GM12878 (cell line): ENCODE results near the gene CDK2. TPM values are rescaled to one million over a fixed set of nuclear protein-coding genes. Genes with fewer than 3 reads are reported as not detected.

ENCODE experiments used
- ATAC-seq: fragments of 200-7000 bp; cut with Tn5 transposase; 3 replicates; pipeline ENCODE4 v1.9.1; 2020; ENCODE audit warnings: mild to moderate bottlenecking, moderate library complexity
- BruUV-seq: library from RNA; stranded (reverse); fragments of 400-500 nt; replicated peaks from 2 replicates; lab custom pipeline; 2021; lab: Mats Ljungman, UMichigan
- CTCF ChIA-PET: fragments of 300-600 bp; sonication (Branson Sonifier 250); formaldehyde crosslinking; extraction: SDS; loops from one replicate; lab custom pipeline; 2021; ENCODE audit warnings: inconsistent platforms; lab: Yijun Ruan, JAX
- POLR2A ChIA-PET: fragments of 350-600 bp; formaldehyde crosslinking; extraction: SDS; loops from one replicate; lab custom pipeline; 2021; ENCODE audit warnings: inconsistent platforms; lab: Charles Lee
- RAD21 ChIA-PET: fragments of 300-600 bp; sonication (Branson Sonifier 250); formaldehyde crosslinking; loops from one replicate; lab custom pipeline; 2023; ENCODE audit warnings: antibody characterized with exemption; ENCODE audit not compliant: unreplicated experiment; lab: Charles Lee
- SMC1A ChIA-PET: fragments of 300-600 bp; sonication (Branson Sonifier 250); formaldehyde crosslinking; loops from one replicate; lab custom pipeline; 2023; ENCODE audit not compliant: unreplicated experiment, uncharacterized antibody; lab: Charles Lee
- DNase-seq: peaks from one replicate; pipeline ENCODE4 v3.0.0-alpha.2; 2011; ENCODE audit warnings: low read depth, low spot score
- FAIRE-seq: peaks from 3 replicates; lab custom pipeline; 2011; peaks lifted over from hg19 to GRCh38; lab: Jason Lieb, UNC
- H2AFZ ChIP-seq: 2 replicates; pipeline ENCODE4 v1.6.0; 2011; ENCODE audit warnings: low read depth, low read length, control low read depth; ENCODE audit not compliant: control insufficient read depth
- H3K27ac ChIP-seq: 2 replicates; pipeline ENCODE4 v1.5.1; 2011; ENCODE audit warnings: control low read depth; ENCODE audit not compliant: control insufficient read depth, insufficient read depth
- H3K27me3 ChIP-seq, 2 experiments: replicated peaks in 1 of 2; 2 replicates each; pipeline versions ENCODE4 v1.6.0 to v1.6.1; 2011; ENCODE audit warnings: low read length in 1 of 2; ENCODE audit not compliant: control insufficient read depth in 2 of 2, insufficient read depth in 2 of 2
- H3K36me3 ChIP-seq, 2 experiments: 2 replicates each; pipeline ENCODE4 v1.5.1; 2011; ENCODE audit warnings: low read length in 1 of 2; ENCODE audit not compliant: control insufficient read depth in 2 of 2, insufficient read depth in 2 of 2
- H3K4me1 ChIP-seq: 2 replicates; pipeline ENCODE4 v1.6.1; 2011; ENCODE audit warnings: mild to moderate bottlenecking, low read length, moderate library complexity, mixed read lengths; ENCODE audit not compliant: control insufficient read depth, insufficient read depth
- H3K4me2 ChIP-seq: 2 replicates; pipeline ENCODE4 v1.6.0; 2011; ENCODE audit warnings: control low read depth; ENCODE audit not compliant: control insufficient read depth, insufficient read depth
- H3K4me3 ChIP-seq: fragments of 200-600 bp; sonication (generic); 2 replicates; pipeline ENCODE4 v1.5.1; 2016
- H3K79me2 ChIP-seq: 2 replicates; pipeline ENCODE4 v1.6.0; 2011; ENCODE audit warnings: low read length; ENCODE audit not compliant: control insufficient read depth, insufficient read depth
- H3K9ac ChIP-seq: 2 replicates; pipeline ENCODE4 v1.8.0; 2011; ENCODE audit warnings: low read length, control low read depth, mixed read lengths; ENCODE audit not compliant: control insufficient read depth, insufficient read depth
- H3K9me3 ChIP-seq: replicated peaks from 3 replicates; pipeline ENCODE4 v1.5.1; 2011; ENCODE audit warnings: mild to moderate bottlenecking, low read length; ENCODE audit not compliant: control insufficient read depth, insufficient read depth
- H4K20me1 ChIP-seq: 2 replicates; pipeline ENCODE4 v1.6.0; 2011; ENCODE audit not compliant: control insufficient read depth, insufficient read depth
- BCL11A ChIP-seq: IDR thresholded peaks from 2 replicates; pipeline ENCODE4 v1.6.1; 2011; ENCODE audit warnings: low read depth, low read length
- CBX3 ChIP-seq: fragments of 200-600 bp; sonication (generic); IDR thresholded peaks from 2 replicates; pipeline ENCODE4 v1.6.1; 2016; ENCODE audit warnings: low read depth, borderline replicate concordance
- CREB1 ChIP-seq: IDR thresholded peaks from 2 replicates; pipeline ENCODE4 v1.6.1; 2012; ENCODE audit warnings: low read depth, mild to moderate bottlenecking, inconsistent platforms
- HCFC1 ChIP-seq: fragments of 150-350 bp; IDR thresholded peaks from 2 replicates; pipeline ENCODE4 v1.6.1; 2014; ENCODE audit warnings: low read length
- IKZF1 ChIP-seq: fragments of 450-650 bp; conservative IDR thresholded peaks from 2 replicates; pipeline ENCODE4 v1.6.1; 2017; ENCODE audit warnings: antibody characterized with exemption, mild to moderate bottlenecking
- IRF3 ChIP-seq: fragments of 450-650 bp; IDR thresholded peaks from 2 replicates; pipeline ENCODE4 v1.6.1; 2014; ENCODE audit warnings: mild to moderate bottlenecking
- NFYA ChIP-seq: IDR thresholded peaks from 2 replicates; pipeline ENCODE4 v1.6.1; 2011; ENCODE audit warnings: low read depth, mild to moderate bottlenecking, low read length, improper control_type of control experiment, borderline replicate concordance
- POLR2A ChIP-seq: IDR thresholded peaks from 2 replicates; pipeline ENCODE4 v1.6.1; 2011; ENCODE audit warnings: low read depth, mild to moderate bottlenecking, low read length
- RUNX3 ChIP-seq: IDR thresholded peaks from 2 replicates; pipeline ENCODE4 v1.6.1; 2012; ENCODE audit warnings: low read length, inconsistent platforms
- SMAD5 ChIP-seq: IDR thresholded peaks from 2 replicates; pipeline ENCODE4 v1.6.1; 2016; ENCODE audit warnings: antibody characterized with exemption, low read depth
- SMC3 ChIP-seq: IDR thresholded peaks from 2 replicates; pipeline ENCODE4 v1.6.1; 2011; ENCODE audit warnings: low read length, improper control_type of control experiment, borderline replicate concordance
- ZBED1 ChIP-seq: IDR thresholded peaks from 2 replicates; pipeline ENCODE4 v1.6.1; 2016; ENCODE audit warnings: borderline replicate concordance
- ZBTB11 ChIP-seq: fragments of 450-650 bp; formaldehyde crosslinking; IDR thresholded peaks from 2 replicates; pipeline ENCODE4 v1.5.0; 2022; ENCODE audit warnings: mild to moderate bottlenecking, missing genetic modification characterization
- WGBS: methylation state at CpG from one replicate; pipeline ENCODE4 v1.1.6; 2016; ENCODE audit warnings: low lambda C conversion rate; ENCODE audit not compliant: insufficient replicate concordance, insufficient coverage; ENCODE audit errors: missing lambda C conversion rate; 5-methylcytosine and 5-hydroxymethylcytosine counted together
- in situ Hi-C: fragments of 300-500 bp; cut with MboI; formaldehyde crosslinking; loops from 9 replicates; pipeline ENCODE4 v1.14.3; 2018; ENCODE audit warnings: mixed read lengths
- intact Hi-C: fragments of 100-400 bp; cut with micrococcal nuclease; formaldehyde crosslinking; loops from one replicate; pipeline ENCODE4 v1.14.2; 2022; ENCODE audit not compliant: unreplicated experiment
- polyA plus RNA-seq, 11 experiments: library from polyadenylated mRNA; depleted of rRNA in 4 of 11; unstranded in 6 of 11; stranded (reverse) in 5 of 11; fragments of >200 nt; fragmentation: Nextera tagmentation in 4 of 11; fragmentation: Illumina TruSeq in 1 of 11; extraction: Ambion mirVana in 4 of 11; extraction: Trizol in 1 of 11; gene quantifications; 1 replicate in 1 of 11; 2 replicates in 10 of 11; pipeline versions ENCODE4 v1.2.1 to v1.2.3, GENCODE V29; 2011 to 2016; ENCODE audit warnings: inconsistent platforms in 2 of 11, missing spikeins in 2 of 11, low read depth in 1 of 11
- total RNA-seq, 4 experiments: library from RNA; depleted of rRNA in 3 of 4; stranded (reverse); fragments of >200 nt in 3 of 4; fragmentation: Illumina TruSeq in 1 of 4; extraction: Trizol in 1 of 4; gene quantifications; 2 replicates each; pipeline versions ENCODE4 v1.2.1 to v1.2.3, GENCODE V29; 2013 to 2021

Gene CDK2
- total and polyA plus RNA-seq, 10 of the 15 experiments (the other 5 are each of a cell fraction or from before 2014, with no cell fraction given) = 13.1 to 138 (median 82.2) TPM

- no peak for TF ChIP-seq IRF3
- peak; percentile 74 for TF ChIP-seq BCL11A
- TF ChIP-seq ZBTB11 = no peak
- TF ChIP-seq SMAD5 = 0 out of 2 replicates have a peak, but pooled peaks have one; percentile 51
- no peak for TF ChIP-seq HCFC1
These were observed 37.3 kb upstream of the CDK2 start (continued) for GRCh38 chr12:55929306-55929791.

GRCh38 chr12:55930771-55931316 lies 35.8 kb upstream of the CDK2 start, which contains the start of gene DGKA:
DGKA (plus strand) TSS chr12:55931162; CDS start chr12:55936504, 5,342 bp downstream.
- intact Hi-C loops = loop anchor here (1.0 kb wide), 1 partner anchor 42 kb away; no protein-coding TSS in a partner anchor
- Histone ChIP-seq H3K9ac (peak within 1 kb of the TSS; percentile 99), H3K79me2 (peaks cover 43% of the 10 kb centered on the region), H3K27ac (peak within 1 kb of the TSS; percentile 96), H3K4me3 (peak within 1 kb of the TSS; percentile 99), H3K4me1 (peaks cover 8% of the 10 kb centered on the region; the same call in 1 of the 2 replicates), H2AFZ (peak within 1 kb of the TSS; percentile 53), H3K36me3 (0 out of 4 replicates have a peak, but pooled peaks cover 0 to 2% of the 10 kb centered on the region in 2 experiments), H4K20me1 (no peaks in the 10 kb centered on the region), H3K9me3 (no peaks in the 10 kb centered on the region), H3K4me2 (peak within 1 kb of the TSS; percentile 98), H3K27me3 (no peaks in the 10 kb centered on the region)
- in situ Hi-C loops = no loop called here
- ChIA-PET CTCF (interaction anchor here (0.6 to 6.8 kb wide), 25 partner anchors 9 to 196 kb away, joined by 3 to 40 read pairs (median 4); partner anchors contain the start of genes DNAJC14, RAB5B, SARNP and SUOX), POLR2A (interaction anchor here (0.6 to 7.3 kb wide), 13 partner anchors 9 to 115 kb away, joined by 3 to 66 read pairs (median 4); partner anchors contain the start of genes DNAJC14, ORMDL2, RAB5B and SARNP), SMC1A (interaction anchor here (0.7 to 2.8 kb wide), 11 partner anchors 9 to 192 kb away, joined by 3 to 16 read pairs (median 4); partner anchors contain the start of genes DNAJC14 and RAB5B), RAD21 (interaction anchor here (0.8 to 5.3 kb wide), 11 partner anchors 10 to 192 kb away, joined by 3 to 25 read pairs (median 10); partner anchors contain the start of genes DNAJC14, ORMDL2, RAB5B and SARNP)
- no TSS peak for BruUV-seq
- WGBS = 0% methylated on average over 2 of the region's 3 CpGs
- peak; percentile 53 for DNase-seq
- peak; percentile 22 for ATAC-seq
- FAIRE-seq = no peak
- TF ChIP-seq CREB1 = 0 out of 2 replicates have a peak, but pooled peaks have one; percentile 17
- TF ChIP-seq ZBED1 = no peak
- TF ChIP-seq SMAD5 = peak; percentile 41; the same call in 1 of the 2 replicates
- TF ChIP-seq NFYA = no peak
- peak; percentile 46; the same call in 1 of the 2 replicates for TF ChIP-seq SMC3
- peak; percentile 27; the same call in 1 of the 2 replicates for TF ChIP-seq IKZF1
- TF ChIP-seq RUNX3 = no peak; the same call in 1 of the 2 replicates
- TF ChIP-seq POLR2A = peak; percentile 57
- TF ChIP-seq CBX3 = no peak
